Measurements from ENCODE around the gene SPRED2. TPM values are rescaled to one million over a fixed set of nuclear protein-coding genes. Genes with fewer than 3 reads are reported as not detected.
A peak's percentile ranks its signal among the peaks of the same experiment; 100 is the strongest.

SPRED2 gene
- polyA plus RNA-seq, 2 of the 4 experiments (the other 2 are of a cell fraction), result 20.6 to 29.3 TPM

GRCh38 chr2:65373365-65373918 lies 59.0 kb downstream of the SPRED2 start (continued):
- peak; percentile 22; the same call in 1 of the 3 replicates for TF ChIP-seq SMC3 (IDR thresholded peaks at IDR 0.05)
- peak; percentile 88 for TF ChIP-seq GATA3 (IDR thresholded peaks at IDR 0.05; ENCODE audit: borderline replicate concordance)
- TF ChIP-seq JUN (IDR thresholded peaks at IDR 0.05), result peak; percentile 64 to 82; a peak in 3 of 5 replicates
- no peak for TF ChIP-seq RCOR1 (IDR thresholded peaks at IDR 0.05; ENCODE audit: low read depth, low read length)
- peak; percentile 79 for TF ChIP-seq JUNB (IDR thresholded peaks at IDR 0.05)

- Histone ChIP-seq H3K4me2 (peak overlapping the region; percentile 64), H3K27ac (peak overlapping the region in 1 of 2 experiments; percentile 20; a peak in 1 of 6 replicates), H3K9me3 (no peaks in the 10 kb centered on the region), H3K4me1 (peaks cover 70% of the 10 kb centered on the region), H3K4me3 (no peak overlapping the region)
- 88% methylated on average over 1 of the region's 1 CpG for WGBS (ENCODE audit: missing lambda C conversion rate)
- TF ChIP-seq MAFK (IDR thresholded peaks at IDR 0.05; ENCODE audit: partially characterized antibody) (no peak), CHD4 (IDR thresholded peaks at IDR 0.05; ENCODE audit: borderline replicate concordance) (no peak), CBX2 (IDR thresholded peaks at IDR 0.05; ENCODE audit: borderline replicate concordance, low read depth) (no peak)
- ChIA-PET CTCF (interaction anchor here (1.0 to 1.6 kb wide), 7 partner anchors 10 to 850 kb away, joined by 3 to 9 read pairs (median 4); no protein-coding TSS in a partner anchor), POLR2A (interaction anchor here (1.0 to 1.1 kb wide), 2 partner anchors 32 to 64 kb away, joined by 4 read pairs; no protein-coding TSS in a partner anchor)
- no peak for FAIRE-seq
- ATAC-seq, result peak in 1 of 2 experiments; percentile 6; a peak in 1 of 6 replicates
- DNase-seq (ENCODE audit: low read depth in 1 of 2, low spot score in 1 of 2), result no peak
Measured at GRCh38 chr2:65372619-65373018, 59.8 kb downstream of the SPRED2 start.

GRCh38 chr2:65371074-65371434 lies 61.3 kb downstream of the SPRED2 start:
- ATAC-seq, result no peak
- H3K4me1 ChIP-seq, result peaks cover 78% of the 10 kb centered on the region
- no peaks in the 10 kb centered on the region for H3K9me3 ChIP-seq
- POLR2A ChIA-PET, result interaction anchor here (0.6 kb wide), 1 partner anchor 33 kb away, joined by 4 read pairs; no protein-coding TSS in a partner anchor
- H3K4me2 ChIP-seq, result peak overlapping the region; percentile 42
- H3K27ac ChIP-seq, result 0 out of 6 replicates have a peak overlapping the region, but pooled peaks of 1 of the 2 experiments have one; percentile 1
- WGBS (ENCODE audit: missing lambda C conversion rate), result 76% methylated on average over 4 of the region's 4 CpGs
- DNase-seq (ENCODE audit: low read depth in 1 of 2, low spot score in 1 of 2), result no peak
- CTCF ChIA-PET, result interaction anchor here (0.7 to 1.7 kb wide), 6 partner anchors 10 to 106 kb away, joined by 3 to 6 read pairs (median 3); no protein-coding TSS in a partner anchor
- TF ChIP-seq HEYL (CRISPR knock-in tag; IDR thresholded peaks at IDR 0.05) (no peak), RCOR1 (IDR thresholded peaks at IDR 0.05; ENCODE audit: low read depth, low read length) (no peak), ZC3H11A (IDR thresholded peaks at IDR 0.05) (no peak), CHD4 (IDR thresholded peaks at IDR 0.05; ENCODE audit: borderline replicate concordance) (no peak), HMGXB4 (CRISPR knock-in tag; IDR thresholded peaks at IDR 0.05; ENCODE audit: borderline replicate concordance) (no peak), NR3C1 (IDR thresholded peaks at IDR 0.05) (no peak), CEBPB (IDR thresholded peaks at IDR 0.05) (no peak), HES2 (IDR thresholded peaks at IDR 0.05) (no peak), KDM5A (IDR thresholded peaks at IDR 0.05) (no peak), ZNF302 (CRISPR knock-in tag; IDR thresholded peaks at IDR 0.05) (no peak), REST (IDR thresholded peaks at IDR 0.05) (no peak), POLR2AphosphoS2 (conservative IDR thresholded peaks at IDR 0.05; ENCODE audit: low read length) (no peak), ZFP36 (IDR thresholded peaks at IDR 0.05; ENCODE audit: borderline replicate concordance, partially characterized antibody) (no peak), ESRRA (IDR thresholded peaks at IDR 0.05; ENCODE audit: borderline replicate concordance, low read length) (no peak), GATA3 (IDR thresholded peaks at IDR 0.05; ENCODE audit: borderline replicate concordance) (no peak), CBX8 (IDR thresholded peaks at IDR 0.05) (no peak)
- FAIRE-seq, result no peak
- no peak overlapping the region for H3K4me3 ChIP-seq
